Measurements from ENCODE around the gene RIT2. TPM values are rescaled to one million over a fixed set of nuclear protein-coding genes. Genes with fewer than 3 reads are reported as not detected.

The RIT2 gene
- total RNA-seq, 2 experiments from 2014 or later = not detected

GRCh38 chr18:43061318-43061717 is 54.2 kb downstream of the RIT2 start:
- DNase-seq = no peak
- Mint-ChIP-seq H3K4me3 (no peak overlapping the region), H3K36me3 (no peaks in the 10 kb centered on the region), H3K27me3 (no peaks in the 10 kb centered on the region), H3K4me1 (no peaks in the 10 kb centered on the region), H3K9me3 (no peaks in the 10 kb centered on the region), H3K27ac (no peak overlapping the region)

DNA sequence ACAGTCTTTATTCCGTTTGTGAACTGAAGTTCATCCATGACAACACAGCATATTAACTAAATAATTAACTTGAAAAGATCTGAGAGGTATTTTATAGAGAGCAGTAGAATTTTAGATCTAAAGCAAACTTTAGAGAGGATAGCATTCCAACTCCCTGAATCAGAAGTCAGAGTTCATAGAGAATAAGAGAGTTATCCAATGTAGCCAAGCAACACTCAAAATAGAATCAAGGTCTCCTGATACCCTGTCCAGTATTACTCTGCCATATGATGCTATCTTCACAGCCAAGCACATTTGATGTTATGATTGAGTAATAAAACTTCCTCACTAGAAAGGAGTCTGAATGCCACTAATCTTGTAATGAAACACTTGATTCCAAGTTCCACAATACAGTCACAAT is 55.5 kb downstream of the RIT2 start:
- H3K27ac Mint-ChIP-seq = no peak overlapping the region

GRCh38 chr18:43054815-43055519 is 60.5 kb downstream of the RIT2 start:
- H3K4me3 Mint-ChIP-seq = no peak overlapping the region
- H3K9me3 Mint-ChIP-seq = peaks cover 1% of the 10 kb centered on the region
- DNase-seq = no peak
- H3K27ac Mint-ChIP-seq = no peak overlapping the region
- no peaks in the 10 kb centered on the region for H3K27me3 Mint-ChIP-seq
- H3K36me3 Mint-ChIP-seq = no peaks in the 10 kb centered on the region
- H3K4me1 Mint-ChIP-seq = no peaks in the 10 kb centered on the region

More for the DNA sequence above, 55.5 kb downstream of the RIT2 start:
- Mint-ChIP-seq H3K36me3 (no peaks in the 10 kb centered on the region), H3K9me3 (no peaks in the 10 kb centered on the region), H3K4me3 (no peak overlapping the region), H3K4me1 (no peaks in the 10 kb centered on the region), H3K27me3 (no peaks in the 10 kb centered on the region)
- DNase-seq = no peak

DNA sequence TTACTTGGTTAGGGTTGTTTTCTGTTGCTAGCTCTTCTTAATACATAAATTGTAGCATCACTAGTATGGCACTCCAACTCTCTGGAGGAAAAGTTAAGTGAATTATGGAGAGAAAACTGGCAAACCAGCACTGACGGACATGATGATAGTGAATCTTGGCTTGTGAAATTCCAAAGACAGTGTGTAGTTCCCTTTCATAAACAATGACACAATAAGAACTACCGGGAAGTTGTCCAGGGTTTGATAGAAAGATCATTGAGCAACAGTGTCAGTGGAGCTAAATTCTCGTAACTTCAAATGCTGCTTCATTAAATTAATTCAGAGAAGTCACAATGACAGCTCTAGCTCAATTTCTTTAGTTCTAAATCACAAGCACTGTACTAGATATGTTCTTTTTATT is 66.5 kb downstream of the RIT2 start:
- no peak overlapping the region for H3K4me3 Mint-ChIP-seq
- no peaks in the 10 kb centered on the region for H3K27me3 Mint-ChIP-seq
- H3K27ac Mint-ChIP-seq = no peak overlapping the region
- no peaks in the 10 kb centered on the region for H3K9me3 Mint-ChIP-seq
- no peaks in the 10 kb centered on the region for H3K36me3 Mint-ChIP-seq
- no peak for DNase-seq
- H3K4me1 Mint-ChIP-seq = no peaks in the 10 kb centered on the region

GRCh38 chr18:43046322-43046721 is 69.2 kb downstream of the RIT2 start:
- Mint-ChIP-seq H3K36me3 (no peaks in the 10 kb centered on the region), H3K27ac (no peak overlapping the region), H3K4me1 (no peaks in the 10 kb centered on the region), H3K27me3 (no peaks in the 10 kb centered on the region), H3K4me3 (no peak overlapping the region), H3K9me3 (no peaks in the 10 kb centered on the region)
- no peak for DNase-seq

- no peak overlapping the region for H3K27ac Mint-ChIP-seq
- no peak for DNase-seq
These were observed 71.9 kb downstream of the RIT2 start for GRCh38 chr18:43043626-43044025.

GRCh38 chr18:43040281-43040680 is 75.2 kb downstream of the RIT2 start:
- no peaks in the 10 kb centered on the region for H3K4me1 Mint-ChIP-seq
- no peak overlapping the region for H3K4me3 Mint-ChIP-seq
- peaks cover 8% of the 10 kb centered on the region for H3K9me3 Mint-ChIP-seq
- no peak for DNase-seq
- H3K27me3 Mint-ChIP-seq = no peaks in the 10 kb centered on the region
- H3K36me3 Mint-ChIP-seq = no peaks in the 10 kb centered on the region
- no peak overlapping the region for H3K27ac Mint-ChIP-seq

More at GRCh38 chr18:43043626-43044025, 71.9 kb downstream of the RIT2 start:
- H3K4me3 Mint-ChIP-seq = no peak overlapping the region
- H3K4me1 Mint-ChIP-seq = no peaks in the 10 kb centered on the region
- H3K27me3 Mint-ChIP-seq = no peaks in the 10 kb centered on the region
- peaks cover 3% of the 10 kb centered on the region for H3K9me3 Mint-ChIP-seq
- H3K36me3 Mint-ChIP-seq = no peaks in the 10 kb centered on the region

- no peak overlapping the region for H3K4me3 Mint-ChIP-seq
- no peak for DNase-seq
- peaks cover 5% of the 10 kb centered on the region for H3K9me3 Mint-ChIP-seq
- no peaks in the 10 kb centered on the region for H3K4me1 Mint-ChIP-seq
- H3K36me3 Mint-ChIP-seq = no peaks in the 10 kb centered on the region
- no peaks in the 10 kb centered on the region for H3K27me3 Mint-ChIP-seq
- H3K27ac Mint-ChIP-seq = no peak overlapping the region
These were observed 80.6 kb downstream of the RIT2 start for GRCh38 chr18:43034683-43035500.

- Mint-ChIP-seq H3K36me3 (no peaks in the 10 kb centered on the region), H3K27ac (no peak overlapping the region), H3K9me3 (peaks cover 2% of the 10 kb centered on the region), H3K4me3 (no peak overlapping the region), H3K4me1 (no peaks in the 10 kb centered on the region), H3K27me3 (no peaks in the 10 kb centered on the region)
- DNase-seq = no peak
These were observed 84.3 kb downstream of the RIT2 start for GRCh38 chr18:43031169-43031568.

GRCh38 chr18:43029414-43029813 is 86.1 kb downstream of the RIT2 start:
- DNase-seq = no peak
- H3K4me1 Mint-ChIP-seq = no peaks in the 10 kb centered on the region
- H3K36me3 Mint-ChIP-seq = no peaks in the 10 kb centered on the region
- H3K4me3 Mint-ChIP-seq = no peak overlapping the region
- H3K27ac Mint-ChIP-seq = no peak overlapping the region
- no peaks in the 10 kb centered on the region for H3K27me3 Mint-ChIP-seq
- no peaks in the 10 kb centered on the region for H3K9me3 Mint-ChIP-seq

GRCh38 chr18:43022874-43023273 is 92.6 kb downstream of the RIT2 start:
- H3K4me1 Mint-ChIP-seq = no peaks in the 10 kb centered on the region
- no peak for DNase-seq
- no peak overlapping the region for H3K4me3 Mint-ChIP-seq
- no peaks in the 10 kb centered on the region for H3K27me3 Mint-ChIP-seq
- H3K27ac Mint-ChIP-seq = no peak overlapping the region
- peaks cover 16% of the 10 kb centered on the region for H3K9me3 Mint-ChIP-seq
- H3K36me3 Mint-ChIP-seq = no peaks in the 10 kb centered on the region

DNA sequence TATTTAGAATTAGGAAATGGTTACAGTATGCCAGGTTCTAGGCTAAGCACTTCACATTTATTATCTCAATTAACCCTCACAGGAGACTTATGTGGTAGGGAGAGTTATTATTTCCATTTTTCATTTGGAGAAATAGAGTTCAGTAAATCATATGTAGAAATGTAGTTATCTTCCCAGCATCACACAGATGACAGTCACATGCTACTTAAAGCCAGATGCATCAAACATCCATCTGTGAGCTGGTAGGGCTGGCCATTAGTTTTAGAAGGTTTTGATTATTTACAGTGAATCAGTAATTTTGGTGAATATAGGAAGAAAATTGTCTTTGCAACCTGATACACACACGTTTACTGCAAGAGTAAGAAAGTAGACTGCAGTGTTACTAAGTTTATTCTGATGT is 97.9 kb downstream of the RIT2 start:
- no peak for DNase-seq
- no peaks in the 10 kb centered on the region for H3K27me3 Mint-ChIP-seq
- no peak overlapping the region for H3K4me3 Mint-ChIP-seq
- no peaks in the 10 kb centered on the region for H3K36me3 Mint-ChIP-seq
- H3K27ac Mint-ChIP-seq = no peak overlapping the region
- no peaks in the 10 kb centered on the region for H3K4me1 Mint-ChIP-seq
- H3K9me3 Mint-ChIP-seq = peaks cover 10% of the 10 kb centered on the region

DNA sequence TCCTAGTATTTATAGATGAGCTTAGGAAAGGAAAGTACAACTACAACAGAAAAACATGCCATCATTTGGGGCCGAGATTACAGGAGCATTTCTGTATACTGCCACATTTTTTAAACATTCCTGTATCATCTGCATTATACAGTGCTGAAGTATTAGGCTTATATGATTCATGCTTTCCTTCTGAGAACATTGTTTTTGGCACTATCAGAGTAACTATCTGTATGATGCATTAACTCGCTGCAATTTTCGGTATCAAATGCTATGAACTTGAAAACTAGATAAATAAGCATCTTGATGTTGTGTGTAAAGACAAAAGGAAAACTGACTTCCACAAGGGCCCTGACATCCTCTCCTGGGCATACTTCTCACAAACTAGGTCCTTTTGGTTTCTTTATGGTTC is 102.0 kb downstream of the RIT2 start:
- Mint-ChIP-seq H3K4me1 (no peaks in the 10 kb centered on the region), H3K4me3 (no peak overlapping the region), H3K27ac (no peak overlapping the region), H3K36me3 (no peaks in the 10 kb centered on the region), H3K27me3 (no peaks in the 10 kb centered on the region), H3K9me3 (peaks cover 3% of the 10 kb centered on the region)
- no peak for DNase-seq

DNA sequence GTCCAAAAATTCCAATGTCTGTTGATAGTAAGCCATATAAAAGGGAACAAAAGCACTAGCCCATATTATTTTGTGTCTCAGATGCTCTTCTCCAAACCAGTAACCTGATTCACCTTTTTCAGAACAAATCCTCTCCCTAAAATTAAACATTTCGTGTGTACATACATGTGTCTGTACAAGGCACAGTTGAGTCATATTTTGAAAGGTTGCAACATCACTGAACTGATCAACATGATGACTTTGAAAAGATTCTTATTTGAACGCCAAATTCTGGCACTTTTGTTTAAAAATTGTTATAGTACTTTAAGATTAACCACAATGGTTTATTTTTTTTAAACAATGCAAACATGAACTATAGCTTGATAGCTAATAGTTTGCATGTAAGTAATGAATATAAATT is 102.5 kb downstream of the RIT2 start:
- no peak for DNase-seq
- H3K4me3 Mint-ChIP-seq = no peak overlapping the region
- peaks cover 1% of the 10 kb centered on the region for H3K9me3 Mint-ChIP-seq
- no peaks in the 10 kb centered on the region for H3K36me3 Mint-ChIP-seq
- no peak overlapping the region for H3K27ac Mint-ChIP-seq
- H3K4me1 Mint-ChIP-seq = no peaks in the 10 kb centered on the region
- H3K27me3 Mint-ChIP-seq = no peaks in the 10 kb centered on the region

GRCh38 chr18:43010611-43011010 is 104.9 kb downstream of the RIT2 start:
- H3K4me3 Mint-ChIP-seq = no peak overlapping the region
- DNase-seq = no peak
- no peaks in the 10 kb centered on the region for H3K36me3 Mint-ChIP-seq
- no peaks in the 10 kb centered on the region for H3K4me1 Mint-ChIP-seq
- H3K27me3 Mint-ChIP-seq = no peaks in the 10 kb centered on the region
- no peak overlapping the region for H3K27ac Mint-ChIP-seq
- peaks cover 1% of the 10 kb centered on the region for H3K9me3 Mint-ChIP-seq

DNA sequence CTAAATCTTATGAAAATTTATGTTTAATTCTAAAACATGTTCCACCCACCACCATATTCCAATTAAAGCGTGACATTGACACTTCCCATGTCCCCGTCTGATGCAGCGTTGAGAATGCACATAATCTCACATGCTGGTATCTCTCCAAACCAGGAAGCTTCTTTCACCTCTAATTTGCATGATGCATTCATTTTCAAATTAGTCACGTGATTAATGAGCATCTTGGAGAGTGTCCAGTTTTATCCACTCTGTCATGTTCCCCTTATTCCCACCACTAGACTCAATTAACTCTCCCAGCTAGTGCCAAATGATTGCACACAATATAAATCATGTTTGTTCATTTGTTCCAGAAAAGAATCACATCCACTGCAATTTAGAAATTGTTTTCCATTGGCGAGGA is 105.8 kb downstream of the RIT2 start:
- Mint-ChIP-seq H3K27ac (no peak overlapping the region), H3K27me3 (no peaks in the 10 kb centered on the region), H3K36me3 (no peaks in the 10 kb centered on the region), H3K4me3 (no peak overlapping the region), H3K4me1 (no peaks in the 10 kb centered on the region), H3K9me3 (peaks cover 1% of the 10 kb centered on the region)
- no peak for DNase-seq
